ENCODE results near the gene TMEM131.
"Not testable (repeated sequence)": the region's sequence is repeated elsewhere in the genome, so short reads cannot be mapped to it uniquely, and the experiment has no call there.

DNA sequence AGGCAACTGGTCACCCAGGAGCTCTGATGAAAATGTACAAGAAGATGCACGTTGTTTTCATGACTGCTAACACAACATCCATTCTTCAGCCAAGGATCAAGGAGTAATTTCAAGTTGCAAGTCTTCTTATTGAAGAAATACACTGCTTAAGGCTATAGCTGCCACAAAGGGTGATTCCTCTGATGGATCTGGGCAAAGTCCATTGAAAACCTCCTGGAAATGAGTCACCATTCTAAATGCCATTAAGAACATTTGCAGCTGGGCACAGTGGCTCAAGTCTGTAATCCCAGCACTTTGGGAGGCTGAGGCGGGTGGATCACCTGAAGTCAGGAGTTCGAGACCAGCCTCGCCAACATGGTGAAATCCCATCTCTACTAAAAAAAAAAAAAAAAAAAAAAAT lies 142.7 kb downstream of the TMEM131 start:
- TF ChIP-seq, protein P1, sequence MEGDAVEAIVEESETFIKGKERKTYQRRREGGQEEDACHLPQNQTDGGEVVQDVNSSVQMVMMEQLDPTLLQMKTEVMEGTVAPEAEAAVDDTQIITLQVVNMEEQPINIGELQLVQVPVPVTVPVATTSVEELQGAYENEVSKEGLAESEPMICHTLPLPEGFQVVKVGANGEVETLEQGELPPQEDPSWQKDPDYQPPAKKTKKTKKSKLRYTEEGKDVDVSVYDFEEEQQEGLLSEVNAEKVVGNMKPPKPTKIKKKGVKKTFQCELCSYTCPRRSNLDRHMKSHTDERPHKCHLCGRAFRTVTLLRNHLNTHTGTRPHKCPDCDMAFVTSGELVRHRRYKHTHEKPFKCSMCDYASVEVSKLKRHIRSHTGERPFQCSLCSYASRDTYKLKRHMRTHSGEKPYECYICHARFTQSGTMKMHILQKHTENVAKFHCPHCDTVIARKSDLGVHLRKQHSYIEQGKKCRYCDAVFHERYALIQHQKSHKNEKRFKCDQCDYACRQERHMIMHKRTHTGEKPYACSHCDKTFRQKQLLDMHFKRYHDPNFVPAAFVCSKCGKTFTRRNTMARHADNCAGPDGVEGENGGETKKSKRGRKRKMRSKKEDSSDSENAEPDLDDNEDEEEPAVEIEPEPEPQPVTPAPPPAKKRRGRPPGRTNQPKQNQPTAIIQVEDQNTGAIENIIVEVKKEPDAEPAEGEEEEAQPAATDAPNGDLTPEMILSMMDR (IDR thresholded peaks at IDR 0.05 in 4 of 5, conservative IDR thresholded peaks at IDR 0.05 in 1 of 5) = not testable (repeated sequence)
- not testable (repeated sequence) for TF ChIP-seq POLR2A (IDR thresholded peaks at IDR 0.05)
